SK-N-SH treated with all-trans-retinoic acid at 6 μM for 48 hours (cell line): ENCODE results near the gene RPL41.
"Not testable (repeated sequence)": the region's sequence is repeated elsewhere in the genome, so short reads cannot be mapped to it uniquely, and the experiment has no call there.

Experiments
- ATAC-seq: fragments of 200-7000 bp; cut with Tn5 transposase; 3 replicates; pipeline ENCODE4 v1.9.1; 2020; ENCODE audit warnings: mild to moderate bottlenecking, moderate library complexity
- ARNTL ChIP-seq: fragments of 450-650 bp; formaldehyde crosslinking; IDR thresholded peaks from 2 replicates; pipeline ENCODE4 v1.5.0; 2020; ENCODE audit warnings: low read depth, mild to moderate bottlenecking, moderate library complexity, borderline replicate concordance
- BACH2 ChIP-seq: fragments of 250-450 bp; sonication (Bioruptor Pico); IDR thresholded peaks from 2 replicates; pipeline ENCODE4 v1.9.0; 2021; ENCODE audit warnings: mild to moderate bottlenecking, borderline replicate concordance
- CSDC2 ChIP-seq: fragments of 250-450 bp; sonication (Bioruptor Pico); IDR thresholded peaks from 2 replicates; pipeline ENCODE4 v1.5.0; 2020; ENCODE audit warnings: mild to moderate bottlenecking, moderate library complexity
- CSRNP3 ChIP-seq: fragments of 250-450 bp; sonication (Bioruptor Pico); IDR thresholded peaks from 2 replicates; pipeline ENCODE4 v1.5.1; 2021; ENCODE audit warnings: mild to moderate bottlenecking, moderate library complexity
- ESRRG ChIP-seq: fragments of 250-450 bp; sonication (Bioruptor Pico); IDR thresholded peaks from 2 replicates; pipeline ENCODE4 v1.6.1; 2021; ENCODE audit warnings: mild to moderate bottlenecking
- GLIS3 ChIP-seq: fragments of 250-450 bp; sonication (Bioruptor Pico); IDR thresholded peaks from 2 replicates; pipeline ENCODE4 v1.5.0; 2020; ENCODE audit warnings: mild to moderate bottlenecking, moderate library complexity
- ISL1 ChIP-seq: fragments of 250-450 bp; sonication (Bioruptor Pico); IDR thresholded peaks from 2 replicates; pipeline ENCODE4 v2.1.2; 2022; ENCODE audit warnings: mild to moderate bottlenecking, moderate library complexity
- OSR1 ChIP-seq: fragments of 250-450 bp; sonication (Bioruptor Pico); IDR thresholded peaks from 2 replicates; pipeline ENCODE4 v1.8.0; 2022; ENCODE audit warnings: moderate library complexity, mild to moderate bottlenecking, inconsistent platforms
- PPARA ChIP-seq: fragments of 250-450 bp; sonication (Bioruptor Pico); IDR thresholded peaks from 2 replicates; pipeline ENCODE4 v1.5.0; 2020; ENCODE audit warnings: mild to moderate bottlenecking, borderline replicate concordance
- RARB ChIP-seq: fragments of 250-450 bp; sonication (Bioruptor Pico); IDR thresholded peaks from 2 replicates; pipeline ENCODE4 v1.8.0; 2021; ENCODE audit warnings: mild to moderate bottlenecking, moderate library complexity
- SNAI2 ChIP-seq: fragments of 250-450 bp; sonication (Bioruptor Pico); IDR thresholded peaks from 2 replicates; pipeline ENCODE4 v1.5.0; 2020; ENCODE audit warnings: mild to moderate bottlenecking, moderate library complexity
- TCF4 ChIP-seq: fragments of 250-450 bp; sonication (Bioruptor Pico); IDR thresholded peaks from 2 replicates; pipeline ENCODE4 v1.8.0; 2021; ENCODE audit warnings: mild to moderate bottlenecking, moderate library complexity, borderline replicate concordance
- TOX ChIP-seq: fragments of 250-450 bp; sonication (Bioruptor Pico); IDR thresholded peaks from 2 replicates; pipeline ENCODE4 v1.8.0; 2021; ENCODE audit warnings: mild to moderate bottlenecking, moderate library complexity, borderline replicate concordance
- ZC3H10 ChIP-seq: fragments of 250-450 bp; sonication (Bioruptor Pico); IDR thresholded peaks from 2 replicates; pipeline ENCODE4 v1.5.1; 2021; ENCODE audit warnings: mild to moderate bottlenecking, moderate library complexity
- ZFP3 ChIP-seq: fragments of 250-450 bp; sonication (Bioruptor Pico); IDR thresholded peaks from 2 replicates; pipeline ENCODE4 v1.5.0; 2020; ENCODE audit warnings: mild to moderate bottlenecking, moderate library complexity
- ZFP30 ChIP-seq: fragments of 450-650 bp; formaldehyde crosslinking; IDR thresholded peaks from 2 replicates; pipeline ENCODE4 v1.5.0; 2022; ENCODE audit warnings: mild to moderate bottlenecking, moderate library complexity
- ZNF565 ChIP-seq: fragments of 450-650 bp; formaldehyde crosslinking; conservative IDR thresholded peaks from 2 replicates; pipeline ENCODE4 v1.5.0; 2020; ENCODE audit warnings: low read depth, mild to moderate bottlenecking, moderate library complexity
- ZNF70 ChIP-seq: fragments of 450-650 bp; formaldehyde crosslinking; IDR thresholded peaks from 2 replicates; pipeline ENCODE4 v1.5.0; 2020; ENCODE audit warnings: mild to moderate bottlenecking, moderate library complexity
- ZNF8 ChIP-seq: fragments of 450-650 bp; formaldehyde crosslinking; IDR thresholded peaks from 2 replicates; pipeline ENCODE4 v1.5.0; 2020; ENCODE audit warnings: mild to moderate bottlenecking, moderate library complexity
- TF ChIP-seq, protein P1 (sequence below): fragments of 250-450 bp; sonication (Bioruptor Pico); IDR thresholded peaks from 2 replicates; pipeline ENCODE4 v1.8.0; 2020; ENCODE audit warnings: mild to moderate bottlenecking, moderate library complexity, borderline replicate concordance
- TF ChIP-seq, protein P2 (sequence below): fragments of 250-450 bp; sonication (Bioruptor Pico); IDR thresholded peaks from 2 replicates; pipeline ENCODE4 v1.5.1; 2020; ENCODE audit warnings: low read depth, mild to moderate bottlenecking, moderate library complexity
- TF ChIP-seq, protein P3 (sequence below): fragments of 250-450 bp; sonication (Bioruptor Pico); IDR thresholded peaks from 2 replicates; pipeline ENCODE4 v1.5.0; 2020; ENCODE audit warnings: mild to moderate bottlenecking, moderate library complexity

RPL41 gene

GRCh38 chr12:56155256-56155845, 38.9 kb downstream of the RPL41 start:
- no peak for ATAC-seq
- TF ChIP-seq PPARA (CRISPR knock-in tag) (no peak), GLIS3 (CRISPR knock-in tag) (no peak)

- ATAC-seq: not testable (repeated sequence)
Measured at GRCh38 chr12:56156464-56157200, 40.2 kb downstream of the RPL41 start.

- TF ChIP-seq, protein P1, sequence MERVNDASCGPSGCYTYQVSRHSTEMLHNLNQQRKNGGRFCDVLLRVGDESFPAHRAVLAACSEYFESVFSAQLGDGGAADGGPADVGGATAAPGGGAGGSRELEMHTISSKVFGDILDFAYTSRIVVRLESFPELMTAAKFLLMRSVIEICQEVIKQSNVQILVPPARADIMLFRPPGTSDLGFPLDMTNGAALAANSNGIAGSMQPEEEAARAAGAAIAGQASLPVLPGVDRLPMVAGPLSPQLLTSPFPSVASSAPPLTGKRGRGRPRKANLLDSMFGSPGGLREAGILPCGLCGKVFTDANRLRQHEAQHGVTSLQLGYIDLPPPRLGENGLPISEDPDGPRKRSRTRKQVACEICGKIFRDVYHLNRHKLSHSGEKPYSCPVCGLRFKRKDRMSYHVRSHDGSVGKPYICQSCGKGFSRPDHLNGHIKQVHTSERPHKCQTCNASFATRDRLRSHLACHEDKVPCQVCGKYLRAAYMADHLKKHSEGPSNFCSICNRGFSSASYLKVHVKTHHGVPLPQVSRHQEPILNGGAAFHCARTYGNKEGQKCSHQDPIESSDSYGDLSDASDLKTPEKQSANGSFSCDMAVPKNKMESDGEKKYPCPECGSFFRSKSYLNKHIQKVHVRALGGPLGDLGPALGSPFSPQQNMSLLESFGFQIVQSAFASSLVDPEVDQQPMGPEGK (CRISPR knock-in tag): peak; percentile 73; the same call in 1 of the 2 replicates
- no peak for TF ChIP-seq BACH2 (CRISPR knock-in tag)
- peak; percentile 58 for ATAC-seq
Measured at GRCh38 chr12:56157201-56158028, 41.0 kb downstream of the RPL41 start.

DNA sequence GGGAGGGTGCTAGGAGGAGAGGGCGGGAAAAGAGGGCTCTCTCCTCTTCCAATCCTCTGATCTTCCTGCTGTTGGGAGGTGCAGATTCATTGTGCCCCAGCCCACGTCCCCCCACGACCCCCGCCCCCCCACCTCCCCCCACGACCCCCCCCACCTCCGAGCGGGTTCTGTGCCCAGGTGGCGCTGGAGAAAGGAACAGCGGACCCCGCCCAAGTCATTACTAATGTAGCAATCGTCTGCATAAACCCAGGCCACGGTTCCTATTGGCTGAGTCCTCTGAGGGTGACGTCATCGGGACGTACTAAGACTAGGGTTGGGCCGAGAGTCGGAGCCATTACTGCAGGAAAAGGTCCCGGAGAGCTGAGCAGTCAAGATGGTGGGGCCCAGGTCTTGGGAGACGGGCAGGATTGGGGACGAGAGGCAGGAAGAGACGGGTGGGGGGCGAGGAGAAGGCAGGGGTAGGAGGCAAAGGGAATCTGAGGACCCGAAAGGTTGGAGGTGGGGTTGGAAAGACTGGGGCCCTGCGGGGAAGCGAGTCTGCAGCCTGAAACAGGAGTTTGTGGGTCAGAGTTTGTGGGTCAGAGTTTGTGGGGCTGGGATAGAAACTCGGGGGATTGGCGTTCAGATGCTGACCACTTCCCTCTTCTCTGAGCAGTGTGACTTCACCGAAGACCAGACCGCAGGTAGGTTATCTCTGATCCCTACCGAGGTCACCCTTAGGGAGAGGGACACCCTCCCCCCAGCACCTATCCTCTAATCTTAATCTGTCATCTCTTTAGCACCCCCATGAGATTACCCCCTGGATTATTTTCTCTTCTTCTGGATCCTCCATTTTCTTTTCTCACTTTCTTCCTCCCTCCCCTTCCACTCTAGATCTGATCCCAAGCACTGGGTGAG, 41.8 kb downstream of the RPL41 start, which contains the start of gene MYL6:
TSS of gene MYL6 (plus strand) at position 331 of the 897 bp plus-strand sequence. CDS start at position 374, 43 bp downstream.
- ATAC-seq: peak; percentile 86
- TF ChIP-seq PPARA (CRISPR knock-in tag) (peak; percentile 90), ZNF70 (0 out of 2 replicates have a peak, but pooled peaks have one; percentile 39), CSDC2 (CRISPR knock-in tag) (peak; percentile 93), ZNF565 (CRISPR knock-in tag) (no peak; the same call in 1 of the 2 replicates), ZFP30 (CRISPR knock-in tag) (peak; percentile 62; the same call in 1 of the 2 replicates), TOX (peak; percentile 86), TCF4 (CRISPR knock-in tag) (no peak), CSRNP3 (CRISPR knock-in tag) (peak; percentile 75; the same call in 1 of the 2 replicates), OSR1 (CRISPR knock-in tag) (no peak), ZFP3 (peak; percentile 58; the same call in 1 of the 2 replicates), ARNTL (CRISPR knock-in tag) (peak; percentile 51; the same call in 1 of the 2 replicates), ESRRG (CRISPR knock-in tag) (peak; percentile 84), ISL1 (CRISPR knock-in tag) (no peak), RARB (CRISPR knock-in tag) (peak; percentile 92), ZNF8 (CRISPR knock-in tag) (peak; percentile 6; the same call in 1 of the 2 replicates), ZC3H10 (CRISPR knock-in tag) (0 out of 2 replicates have a peak, but pooled peaks have one; percentile 60), BACH2 (CRISPR knock-in tag) (peak; percentile 74; the same call in 1 of the 2 replicates), SNAI2 (CRISPR knock-in tag) (peak; percentile 89; the same call in 1 of the 2 replicates), GLIS3 (CRISPR knock-in tag) (peak; percentile 78; the same call in 1 of the 2 replicates)
- TF ChIP-seq, protein P1 (CRISPR knock-in tag): no peak
- TF ChIP-seq, protein P2, sequence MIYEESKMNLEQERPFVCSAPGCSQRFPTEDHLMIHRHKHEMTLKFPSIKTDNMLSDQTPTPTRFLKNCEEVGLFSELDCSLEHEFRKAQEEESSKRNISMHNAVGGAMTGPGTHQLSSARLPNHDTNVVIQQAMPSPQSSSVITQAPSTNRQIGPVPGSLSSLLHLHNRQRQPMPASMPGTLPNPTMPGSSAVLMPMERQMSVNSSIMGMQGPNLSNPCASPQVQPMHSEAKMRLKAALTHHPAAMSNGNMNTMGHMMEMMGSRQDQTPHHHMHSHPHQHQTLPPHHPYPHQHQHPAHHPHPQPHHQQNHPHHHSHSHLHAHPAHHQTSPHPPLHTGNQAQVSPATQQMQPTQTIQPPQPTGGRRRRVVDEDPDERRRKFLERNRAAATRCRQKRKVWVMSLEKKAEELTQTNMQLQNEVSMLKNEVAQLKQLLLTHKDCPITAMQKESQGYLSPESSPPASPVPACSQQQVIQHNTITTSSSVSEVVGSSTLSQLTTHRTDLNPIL (CRISPR knock-in tag): peak; percentile 95
- TF ChIP-seq, protein P3, sequence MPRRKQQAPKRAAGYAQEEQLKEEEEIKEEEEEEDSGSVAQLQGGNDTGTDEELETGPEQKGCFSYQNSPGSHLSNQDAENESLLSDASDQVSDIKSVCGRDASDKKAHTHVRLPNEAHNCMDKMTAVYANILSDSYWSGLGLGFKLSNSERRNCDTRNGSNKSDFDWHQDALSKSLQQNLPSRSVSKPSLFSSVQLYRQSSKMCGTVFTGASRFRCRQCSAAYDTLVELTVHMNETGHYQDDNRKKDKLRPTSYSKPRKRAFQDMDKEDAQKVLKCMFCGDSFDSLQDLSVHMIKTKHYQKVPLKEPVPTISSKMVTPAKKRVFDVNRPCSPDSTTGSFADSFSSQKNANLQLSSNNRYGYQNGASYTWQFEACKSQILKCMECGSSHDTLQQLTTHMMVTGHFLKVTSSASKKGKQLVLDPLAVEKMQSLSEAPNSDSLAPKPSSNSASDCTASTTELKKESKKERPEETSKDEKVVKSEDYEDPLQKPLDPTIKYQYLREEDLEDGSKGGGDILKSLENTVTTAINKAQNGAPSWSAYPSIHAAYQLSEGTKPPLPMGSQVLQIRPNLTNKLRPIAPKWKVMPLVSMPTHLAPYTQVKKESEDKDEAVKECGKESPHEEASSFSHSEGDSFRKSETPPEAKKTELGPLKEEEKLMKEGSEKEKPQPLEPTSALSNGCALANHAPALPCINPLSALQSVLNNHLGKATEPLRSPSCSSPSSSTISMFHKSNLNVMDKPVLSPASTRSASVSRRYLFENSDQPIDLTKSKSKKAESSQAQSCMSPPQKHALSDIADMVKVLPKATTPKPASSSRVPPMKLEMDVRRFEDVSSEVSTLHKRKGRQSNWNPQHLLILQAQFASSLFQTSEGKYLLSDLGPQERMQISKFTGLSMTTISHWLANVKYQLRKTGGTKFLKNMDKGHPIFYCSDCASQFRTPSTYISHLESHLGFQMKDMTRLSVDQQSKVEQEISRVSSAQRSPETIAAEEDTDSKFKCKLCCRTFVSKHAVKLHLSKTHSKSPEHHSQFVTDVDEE: peak; percentile 74
